Stimulated activated CD8-positive, alpha-beta memory T cell treated with anti-CD3 and anti-CD28 coated beads, Interleukin-12 subunit alpha, Interleukin-12 subunit beta, amount 100 ng/mL, for 24 hours (primary cell): ENCODE results near the gene WNT7A.

Experiments
- DNase-seq: peaks from one replicate; pipeline ENCODE4 v3.0.0-alpha.2; 2020; ENCODE audit errors: extremely low read depth

The WNT7A gene

DNA sequence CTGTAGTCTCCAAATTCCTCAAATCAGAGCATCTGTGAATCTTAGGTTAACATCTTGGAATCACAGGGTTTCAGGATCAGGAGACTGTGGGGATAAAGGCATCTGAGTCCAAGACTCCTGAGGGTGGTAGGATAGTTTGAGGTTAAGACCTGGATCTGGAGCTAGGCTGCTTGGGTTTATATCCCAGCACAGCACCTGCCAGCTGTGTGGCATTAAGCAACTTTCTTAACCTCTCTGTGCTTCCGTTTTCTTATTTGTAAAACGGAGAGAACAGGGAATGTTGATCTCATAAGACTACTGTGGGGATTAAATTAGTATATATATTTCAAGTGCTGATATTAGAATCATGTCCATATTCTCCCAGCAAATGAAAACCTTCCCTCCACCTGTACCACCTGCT is 33.6 kb downstream of the WNT7A start:
- DNase-seq, result no peak

DNA sequence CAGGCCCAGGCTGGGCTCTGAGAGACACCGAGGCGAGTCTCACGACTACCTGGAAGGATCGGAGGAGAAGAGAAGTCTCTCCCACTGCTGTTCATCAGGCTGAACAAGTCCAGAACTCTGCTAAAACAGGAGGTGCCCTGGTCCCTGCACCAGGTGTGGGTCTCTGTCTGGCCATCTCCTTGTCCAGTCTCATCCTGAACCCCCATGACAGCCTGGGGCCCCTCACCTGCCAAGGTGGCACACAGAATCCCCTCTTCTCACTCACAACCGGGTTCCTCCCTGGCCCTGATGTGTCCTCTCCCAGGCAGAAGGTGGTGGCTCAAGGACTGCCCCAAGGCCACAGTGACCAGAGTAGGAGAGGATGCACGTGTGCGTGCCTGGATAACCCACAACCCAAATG is 34.1 kb downstream of the WNT7A start:
- DNase-seq, result no peak

DNA sequence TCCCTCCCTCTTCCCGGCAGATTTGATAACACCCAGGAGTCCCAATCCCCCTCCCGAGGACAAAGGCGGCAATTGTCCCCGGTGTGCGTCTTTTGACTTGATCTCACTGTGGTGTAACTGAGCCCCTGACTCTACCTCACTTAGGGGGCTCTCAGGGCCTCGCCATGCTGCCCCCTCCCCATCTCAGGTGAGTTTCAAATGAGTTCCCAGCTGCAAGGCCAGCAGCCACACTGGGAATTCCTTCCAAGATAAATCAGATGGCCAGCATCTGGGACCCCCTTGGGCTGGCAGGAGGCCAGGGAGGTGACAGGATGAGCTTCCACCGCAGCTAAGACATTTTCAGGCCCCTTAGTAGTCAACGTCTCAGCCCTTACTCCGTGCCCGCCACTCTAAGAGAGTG is 35.0 kb downstream of the WNT7A start:
- no peak for DNase-seq

DNA sequence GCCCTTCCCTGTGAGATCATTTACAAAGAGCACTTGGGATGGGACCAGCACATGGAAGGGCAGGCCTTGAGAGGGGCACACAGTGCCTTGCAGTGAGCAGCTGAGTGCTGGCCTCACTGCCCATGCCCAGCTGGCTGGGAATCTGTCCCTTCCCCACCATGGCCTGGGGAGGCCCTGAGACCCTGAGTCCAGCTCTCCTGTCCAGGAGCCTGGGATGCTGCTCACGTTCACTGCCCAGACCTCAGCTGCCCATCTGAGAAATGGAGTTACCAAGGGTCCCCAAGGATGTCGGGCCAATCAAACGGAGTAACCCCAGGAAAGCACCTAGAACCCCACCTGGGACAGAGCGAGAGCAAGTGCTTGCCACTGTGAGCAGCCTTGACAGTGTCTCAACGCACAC is 35.6 kb downstream of the WNT7A start:
- DNase-seq, result no peak

DNA sequence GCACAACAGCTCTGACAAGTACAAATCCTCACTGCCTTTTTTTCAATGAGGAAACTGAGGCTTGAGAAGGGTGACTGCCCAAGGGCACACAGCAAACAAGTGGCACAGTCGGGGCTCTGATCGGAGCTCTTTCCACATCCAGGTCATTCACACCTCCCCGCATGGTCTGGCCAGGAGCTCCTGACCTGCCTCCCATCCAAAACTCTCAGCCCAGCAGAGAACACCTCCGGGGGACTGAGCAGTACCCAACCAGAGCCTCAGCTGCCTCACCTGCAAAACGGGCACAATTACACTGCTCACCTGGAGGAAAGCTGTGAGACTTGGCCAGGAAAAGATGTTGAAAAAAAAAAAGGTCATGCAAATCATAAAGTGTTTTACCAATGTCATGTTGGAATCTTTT is 36.5 kb downstream of the WNT7A start:
- DNase-seq, result no peak

DNA sequence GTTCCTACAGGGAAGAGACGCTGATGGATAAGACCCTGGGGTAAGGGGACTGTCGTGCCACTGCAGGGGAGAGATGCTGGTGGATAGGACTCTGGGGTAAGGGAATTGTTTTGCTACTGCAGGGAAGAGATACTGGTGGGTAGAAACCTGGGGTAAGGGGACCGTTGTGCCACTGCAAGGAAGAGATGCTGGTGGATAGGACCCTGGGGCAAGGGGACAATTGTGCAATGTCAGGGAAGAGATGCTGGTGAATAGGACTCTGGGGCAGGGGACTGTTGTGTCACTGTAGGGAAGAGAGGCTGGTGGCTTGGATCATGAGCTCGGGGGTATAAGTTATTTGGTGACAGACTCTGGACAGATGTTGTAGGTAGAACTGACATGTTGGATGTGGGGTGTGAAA is 37.6 kb downstream of the WNT7A start:
- no peak for DNase-seq

DNA sequence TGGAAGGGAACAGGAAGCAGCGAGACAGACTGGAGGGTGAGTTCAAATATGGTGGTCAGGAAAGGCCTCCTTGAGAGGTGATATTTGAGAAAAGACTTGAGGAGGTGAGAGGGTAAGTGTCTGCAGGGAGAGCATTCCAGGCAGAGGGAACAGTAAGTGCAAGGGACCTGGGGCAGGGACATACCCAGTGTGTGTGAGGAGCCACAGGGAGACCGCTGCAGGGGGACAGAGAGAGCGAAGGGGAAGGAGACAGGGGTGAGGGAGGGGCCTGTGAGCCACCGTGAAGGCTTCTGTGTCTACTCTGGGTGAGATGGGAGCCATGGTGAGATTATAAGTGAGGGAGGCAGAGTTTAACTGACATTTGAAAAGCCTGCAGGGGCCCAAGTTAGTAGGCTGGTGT is 38.0 kb downstream of the WNT7A start:
- DNase-seq, result no peak

DNA sequence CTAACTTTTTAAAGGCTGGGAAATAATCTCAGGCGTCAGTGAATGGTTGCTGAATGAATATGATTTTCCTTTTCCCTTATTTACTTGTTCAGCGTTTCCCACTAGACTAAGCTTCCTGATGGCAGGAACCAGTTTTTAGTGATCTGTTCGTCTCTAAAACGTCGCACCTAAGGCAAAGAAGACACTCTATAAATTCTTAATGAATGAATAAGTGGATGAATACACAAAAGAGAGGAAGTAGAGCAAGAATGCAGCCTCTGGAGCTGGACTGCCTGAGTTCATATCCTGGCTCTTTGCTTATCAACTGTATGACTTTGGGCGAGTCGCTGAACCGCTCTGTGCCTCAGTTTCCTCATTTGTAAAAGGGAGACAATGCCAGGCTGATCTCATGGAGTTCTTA is 38.7 kb downstream of the WNT7A start:
- DNase-seq, result no peak

DNA sequence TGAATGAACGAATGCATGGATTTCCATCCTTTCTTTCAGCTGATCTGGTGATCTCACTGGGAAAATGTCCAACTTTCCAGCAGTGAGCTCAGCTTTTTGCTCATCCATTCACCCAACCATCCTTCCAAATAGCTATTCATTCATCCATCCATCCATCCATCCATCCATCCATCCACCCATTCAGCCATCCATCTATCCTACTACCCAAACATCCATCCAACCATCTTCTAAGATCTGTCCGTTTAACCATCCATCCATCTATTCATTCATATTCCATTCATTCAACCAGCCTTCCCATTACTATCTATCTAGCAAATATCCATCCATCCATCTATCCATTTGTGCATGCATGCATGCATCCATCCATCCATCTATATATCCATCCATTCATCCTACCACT is 39.4 kb downstream of the WNT7A start:
- no peak for DNase-seq

DNA sequence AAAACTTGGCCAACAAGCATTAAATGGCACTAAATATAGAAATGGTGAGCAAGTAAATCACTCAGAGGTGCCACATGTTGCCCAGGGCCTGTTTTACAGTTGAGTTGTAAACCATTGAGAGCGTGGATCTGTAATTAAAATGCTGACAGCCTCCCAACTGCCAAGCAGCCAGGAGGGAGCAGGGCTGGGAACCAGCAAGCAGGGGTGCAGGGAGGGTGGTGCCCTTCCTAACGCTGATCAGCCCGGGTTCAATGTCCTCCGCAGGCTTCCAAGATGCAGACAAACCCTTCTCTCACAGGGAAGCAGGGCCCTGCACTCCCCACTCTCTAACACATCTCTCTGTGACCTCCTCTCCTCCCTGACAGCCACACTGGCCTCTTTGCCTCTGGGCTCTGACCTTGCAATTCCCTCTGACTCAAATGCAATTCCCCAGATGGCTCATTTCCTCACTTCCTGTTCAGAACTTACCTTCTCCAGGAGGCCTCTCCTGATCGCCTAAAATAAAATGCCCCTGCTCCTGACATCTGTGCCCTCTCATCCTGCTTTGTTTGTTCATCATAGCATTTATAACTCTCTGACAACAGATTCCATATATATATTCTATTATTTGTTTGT is 40.0 kb downstream of the WNT7A start:
- no peak for DNase-seq

DNA sequence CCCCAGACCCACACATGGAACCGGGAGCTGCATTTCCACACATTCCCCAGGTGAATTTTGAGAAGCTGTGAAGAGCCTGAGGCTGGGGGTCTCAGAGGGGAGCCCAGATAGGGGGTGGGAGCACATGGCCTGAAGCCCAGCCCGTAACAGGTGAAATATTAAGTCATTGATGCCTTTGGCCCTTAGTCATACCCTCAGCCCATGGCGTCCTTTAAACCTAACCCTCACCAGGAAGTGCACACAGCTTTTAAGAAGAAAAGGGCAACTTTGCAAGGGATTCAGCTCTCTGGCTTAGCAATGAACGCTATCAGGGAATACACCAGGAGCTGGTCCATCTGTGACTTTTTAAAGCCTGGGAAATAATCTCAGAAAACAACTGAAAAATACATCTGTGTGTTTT is 40.6 kb downstream of the WNT7A start:
- no peak for DNase-seq

DNA sequence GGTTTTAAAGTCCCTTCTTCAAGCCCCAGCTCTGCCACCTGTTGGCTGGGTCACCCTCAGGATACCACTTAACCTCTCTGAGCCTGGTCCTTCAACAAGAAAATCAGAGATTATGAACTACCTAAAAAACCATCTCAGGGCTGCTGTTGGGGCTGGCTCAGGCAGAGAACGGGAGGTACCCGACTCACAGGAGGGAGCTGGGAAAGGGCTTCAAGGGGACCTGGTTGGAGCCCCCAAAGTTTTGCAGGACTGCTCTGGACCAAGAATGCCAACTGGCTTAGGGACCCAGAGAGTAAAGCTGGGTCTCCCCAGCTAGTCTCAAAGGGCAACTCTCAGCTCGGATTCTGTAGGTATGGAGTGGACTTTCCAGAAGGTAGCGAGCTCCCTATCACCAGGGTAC is 41.5 kb downstream of the WNT7A start:
- DNase-seq, result no peak

DNA sequence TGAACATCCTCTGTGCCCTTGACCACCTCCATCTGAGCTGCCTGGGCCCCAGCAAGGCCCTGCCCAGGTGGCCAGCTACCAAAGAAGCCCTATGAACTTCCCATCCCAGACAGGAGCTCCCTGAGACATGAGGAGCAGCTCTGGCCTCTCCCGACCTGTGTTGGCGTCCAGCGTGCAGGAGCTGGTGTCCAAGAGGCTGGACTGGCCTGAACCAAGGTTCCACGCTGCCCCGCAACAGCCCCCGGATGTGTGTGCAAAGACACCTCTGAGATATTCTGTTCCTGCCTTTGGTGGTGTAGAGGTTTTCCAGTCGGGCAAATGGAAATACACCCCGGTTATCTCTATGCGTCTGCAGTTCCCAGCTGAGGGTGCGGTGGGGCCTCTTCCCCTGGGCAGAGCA is 42.1 kb downstream of the WNT7A start:
- no peak for DNase-seq

DNA sequence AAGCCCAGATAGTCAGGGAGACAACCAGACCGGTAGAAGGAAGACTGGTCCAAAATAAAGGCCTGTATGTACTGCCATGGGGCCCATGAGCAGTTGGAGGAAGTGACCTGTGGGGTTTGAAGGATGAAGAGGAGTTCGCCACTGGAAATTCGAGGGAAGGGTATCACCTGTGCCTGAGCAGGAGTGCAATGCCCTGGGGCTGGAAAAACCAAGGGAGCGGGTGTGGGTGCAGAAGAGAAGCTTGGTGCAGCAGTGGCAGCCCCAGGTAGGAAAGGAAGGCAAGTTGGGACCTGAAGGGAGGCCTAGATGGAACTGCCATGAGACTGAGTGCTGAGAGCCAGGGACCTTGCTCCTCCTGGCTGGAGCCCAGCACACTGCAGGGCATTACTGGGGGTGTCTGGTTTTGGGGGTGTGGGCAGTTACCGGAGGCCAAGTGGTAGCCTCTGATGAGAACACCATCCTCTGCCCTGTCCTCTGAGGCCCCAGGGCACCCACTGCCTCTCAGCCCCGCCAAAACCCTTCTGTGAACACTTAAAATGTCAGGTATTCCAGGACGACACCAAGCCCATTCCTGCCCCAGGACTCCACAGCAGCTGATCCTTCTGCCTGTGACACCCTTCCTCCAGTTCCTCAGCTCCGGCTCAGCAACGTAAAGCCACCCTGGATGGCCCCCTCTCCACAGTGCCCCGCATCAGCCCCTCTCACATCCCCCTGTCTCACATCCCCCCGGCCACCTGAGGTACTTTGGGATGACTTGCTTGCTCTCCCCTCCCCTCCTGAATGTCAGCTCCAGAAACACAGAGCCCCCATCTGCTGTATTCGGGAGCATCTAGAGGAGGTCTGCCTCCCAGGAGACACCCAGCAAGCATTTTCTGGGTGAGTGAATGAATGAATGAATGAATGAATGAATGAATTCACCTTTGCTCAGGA is 42.9 kb downstream of the WNT7A start:
- DNase-seq, result no peak

DNA sequence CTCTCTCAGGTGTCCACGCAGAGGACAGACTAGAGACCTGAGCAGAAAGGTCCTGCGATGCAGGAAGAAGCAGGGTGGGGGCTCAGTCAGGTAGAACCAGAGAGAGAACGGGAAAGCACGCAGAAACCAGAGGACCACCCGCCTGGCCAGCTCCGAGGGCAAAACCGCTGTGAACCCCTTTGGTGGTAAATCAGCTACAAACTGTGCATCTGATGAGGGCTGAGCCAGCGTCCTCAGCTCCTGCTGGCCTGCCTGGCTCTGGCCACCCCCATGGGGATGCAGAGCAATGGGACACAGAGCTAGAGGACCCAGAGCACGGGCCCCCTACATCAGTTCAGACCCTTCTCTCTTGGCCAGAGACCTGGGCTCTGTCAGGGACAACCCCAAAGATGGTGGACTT is 44.6 kb downstream of the WNT7A start:
- DNase-seq, result no peak

DNA sequence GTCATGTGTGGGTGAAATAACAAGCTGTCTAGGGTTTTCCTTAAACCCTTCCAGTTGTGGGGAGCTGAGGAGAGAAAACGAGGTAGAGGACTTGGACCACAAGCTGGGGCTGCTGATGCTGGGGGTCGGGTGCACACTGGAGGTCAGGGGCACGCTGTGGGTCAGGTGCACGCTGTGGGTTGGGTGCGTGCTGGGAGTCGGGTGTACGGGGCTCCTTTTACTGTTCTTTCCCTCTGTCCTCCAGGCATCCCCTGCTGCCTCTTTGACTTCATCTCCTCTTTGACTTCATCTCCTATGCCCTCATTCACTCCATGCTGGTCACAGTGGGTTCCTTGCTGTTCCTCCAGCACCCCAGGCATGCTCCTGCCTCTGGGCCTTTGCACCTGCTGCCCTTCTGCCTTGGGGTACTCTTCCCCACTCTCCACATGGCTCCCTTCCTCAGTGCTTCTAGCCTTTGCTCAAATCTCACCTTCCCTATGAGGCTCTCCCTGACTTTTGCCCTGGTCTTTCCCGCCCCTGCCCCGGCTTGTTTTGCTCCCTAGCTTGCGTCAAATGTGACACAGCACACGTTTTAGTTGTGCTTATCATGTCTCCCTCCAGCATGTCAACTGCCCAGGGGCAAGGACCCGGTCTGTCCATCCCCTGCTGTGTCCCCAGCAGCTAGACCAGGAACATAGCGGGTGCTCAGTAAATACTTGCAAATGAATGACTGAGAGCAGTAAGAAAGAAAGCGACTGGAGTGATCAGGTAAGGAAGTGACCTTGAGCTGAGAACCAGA is 45.4 kb downstream of the WNT7A start:
- DNase-seq, result no peak

DNA sequence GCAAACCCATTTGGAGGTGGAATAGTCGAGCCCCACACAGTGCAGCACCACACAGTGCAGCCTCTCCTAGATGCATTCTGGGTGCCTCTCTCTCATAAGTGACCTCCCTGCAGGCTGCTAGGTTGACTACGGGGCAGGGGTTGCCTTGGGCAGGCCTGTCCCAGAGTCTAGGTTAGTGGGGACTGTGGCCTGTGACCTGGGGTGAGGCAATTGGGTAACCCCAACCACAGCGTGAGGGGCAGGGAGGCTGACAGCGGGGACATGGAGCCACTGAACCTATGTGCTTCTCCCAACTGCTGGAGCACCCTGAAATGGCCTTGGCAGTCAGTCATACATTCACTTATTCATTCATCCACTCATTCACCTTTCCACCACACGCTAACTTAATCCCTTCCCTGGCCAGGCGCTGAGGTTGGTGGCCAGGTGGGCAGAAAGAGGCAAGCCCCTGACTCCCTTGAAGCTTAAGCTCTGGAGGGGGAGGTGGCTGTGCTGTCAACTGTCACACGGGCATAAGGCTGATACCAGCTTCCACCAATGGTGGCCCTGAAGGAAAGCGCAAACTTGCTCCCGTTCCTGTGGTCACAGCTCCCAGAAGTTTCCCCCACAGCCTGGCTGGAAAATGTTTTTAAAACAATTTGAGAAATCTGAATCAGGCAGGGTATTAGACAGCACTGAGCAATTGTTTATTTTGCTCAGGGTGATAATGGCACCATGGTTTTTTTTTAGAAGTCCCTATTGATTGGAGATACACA is 46.2 kb downstream of the WNT7A start:
- DNase-seq, result no peak

DNA sequence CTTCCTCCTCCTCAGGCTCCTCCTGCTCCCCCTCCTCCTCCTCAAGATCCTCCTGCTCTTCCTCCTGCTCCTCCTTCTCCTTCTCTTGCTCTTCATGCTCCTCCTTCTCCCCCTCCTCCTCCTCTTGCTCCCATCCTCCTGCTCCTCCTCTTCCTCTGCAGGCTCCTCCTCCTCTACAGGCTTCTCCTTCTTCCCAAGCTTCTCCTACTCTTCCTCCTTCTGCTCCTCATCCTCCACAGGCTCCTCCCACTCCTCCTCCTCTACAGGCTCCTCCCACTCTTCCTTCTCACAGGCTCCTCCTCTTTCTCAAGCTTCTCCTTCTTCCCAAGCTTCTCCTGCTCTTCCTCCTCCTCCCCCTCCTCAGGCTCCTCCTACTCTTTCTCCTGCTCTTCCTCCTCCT is 47.7 kb downstream of the WNT7A start:
- DNase-seq, result no peak

DNA sequence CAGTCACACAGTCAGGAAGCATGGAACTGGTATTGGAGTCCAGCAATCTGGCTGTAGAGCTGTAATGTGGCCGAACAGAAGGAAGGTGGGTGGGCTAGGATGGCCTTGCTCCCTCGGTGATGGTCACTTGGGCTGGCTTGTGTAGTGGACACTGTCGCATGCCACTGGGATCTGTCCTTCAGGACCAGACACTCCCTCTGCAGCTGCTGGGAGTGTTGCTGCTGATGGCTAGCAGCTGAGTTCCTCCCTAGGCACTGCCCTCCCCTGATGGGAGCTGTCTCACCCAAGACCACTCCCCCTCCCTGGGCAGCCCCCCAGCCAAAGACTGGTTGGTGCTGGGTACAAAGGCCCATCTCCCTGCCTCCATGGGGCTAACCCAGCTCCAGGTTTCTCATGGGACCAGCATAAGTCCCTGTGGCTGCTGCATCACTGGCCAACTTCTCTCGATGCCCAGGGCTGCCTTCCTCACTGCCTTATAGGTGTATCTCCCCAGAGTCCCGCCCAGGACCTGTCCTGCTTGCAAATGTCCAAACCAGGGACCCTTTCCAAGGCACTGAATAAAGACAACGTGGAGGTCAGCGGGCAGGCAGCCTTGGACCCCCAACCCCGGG is 48.4 kb downstream of the WNT7A start:
- DNase-seq, result no peak

DNA sequence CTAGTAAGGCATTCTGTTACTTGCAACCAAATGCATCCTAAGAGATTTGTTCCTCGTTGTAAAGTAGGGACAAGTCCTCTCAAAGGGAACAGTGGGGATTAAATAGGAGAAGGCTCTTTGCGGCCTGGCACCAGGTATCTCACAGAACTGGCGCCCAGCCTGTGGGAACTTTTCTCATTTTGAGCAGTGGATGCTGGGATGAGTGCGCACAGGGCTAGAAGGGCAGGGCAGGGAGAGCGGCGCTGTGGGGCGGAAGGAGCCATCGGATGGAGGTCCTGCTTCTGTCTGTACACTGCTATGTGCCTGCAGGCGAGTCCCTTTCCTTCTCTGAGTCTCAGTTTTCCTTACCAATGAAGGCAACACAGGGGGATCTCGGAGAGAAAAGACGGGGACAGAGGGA is 50.6 kb downstream of the WNT7A start:
- DNase-seq, result no peak

DNA sequence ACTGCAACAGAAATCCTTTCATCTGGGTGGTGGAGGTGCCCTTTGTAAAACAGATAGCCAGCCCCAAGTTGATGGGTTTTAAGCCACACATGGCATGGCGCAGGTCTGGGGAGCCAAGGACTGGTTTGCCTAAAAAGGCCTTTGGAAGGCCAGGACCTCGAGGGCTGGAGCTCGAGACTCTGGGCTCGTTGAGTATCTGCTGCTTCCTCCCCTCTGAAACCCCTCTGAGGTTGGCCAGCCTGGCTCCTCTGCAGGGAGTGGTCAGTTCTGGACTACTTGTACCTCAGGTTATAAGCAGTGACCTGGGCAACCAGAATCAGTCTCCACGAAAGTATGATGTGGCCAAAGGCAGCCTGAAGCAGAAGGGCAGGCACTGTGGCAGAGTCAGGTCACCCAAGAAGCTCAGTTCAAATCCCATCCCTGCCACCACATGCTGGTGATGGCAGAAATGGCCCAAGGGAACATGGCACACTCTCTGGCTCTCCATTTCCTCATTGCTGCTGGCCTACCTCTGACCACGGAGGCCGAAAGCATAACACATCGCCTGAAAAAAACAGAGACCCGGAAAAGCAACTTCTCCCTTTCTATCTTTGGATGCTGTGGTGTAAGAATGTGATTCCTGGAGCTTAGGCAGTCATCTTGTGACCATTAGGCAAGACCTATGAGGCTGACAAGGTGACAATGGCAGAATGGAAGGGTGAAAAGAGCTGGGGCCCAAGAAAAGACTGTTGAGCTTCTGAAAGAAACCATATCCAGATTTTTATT is 51.2 kb downstream of the WNT7A start:
- no peak for DNase-seq
